SK-N-SH treated with all-trans-retinoic acid at 6 μM for 48 hours (cell line): ENCODE data around the gene PREP.
A peak's percentile ranks its signal among the peaks of the same experiment; 100 is the strongest.

Experiments
- ATAC-seq: fragments of 200-7000 bp; cut with Tn5 transposase; 3 replicates; pipeline ENCODE4 v1.9.1; 2020; ENCODE audit warnings: mild to moderate bottlenecking, moderate library complexity
- ARNTL ChIP-seq: fragments of 450-650 bp; formaldehyde crosslinking; IDR thresholded peaks from 2 replicates; pipeline ENCODE4 v1.5.0; 2020; ENCODE audit warnings: low read depth, mild to moderate bottlenecking, moderate library complexity, borderline replicate concordance
- BACH2 ChIP-seq: fragments of 250-450 bp; sonication (Bioruptor Pico); IDR thresholded peaks from 2 replicates; pipeline ENCODE4 v1.9.0; 2021; ENCODE audit warnings: mild to moderate bottlenecking, borderline replicate concordance
- ESRRG ChIP-seq: fragments of 250-450 bp; sonication (Bioruptor Pico); IDR thresholded peaks from 2 replicates; pipeline ENCODE4 v1.6.1; 2021; ENCODE audit warnings: mild to moderate bottlenecking
- GLIS3 ChIP-seq: fragments of 250-450 bp; sonication (Bioruptor Pico); IDR thresholded peaks from 2 replicates; pipeline ENCODE4 v1.5.0; 2020; ENCODE audit warnings: mild to moderate bottlenecking, moderate library complexity
- ISL1 ChIP-seq: fragments of 250-450 bp; sonication (Bioruptor Pico); IDR thresholded peaks from 2 replicates; pipeline ENCODE4 v2.1.2; 2022; ENCODE audit warnings: mild to moderate bottlenecking, moderate library complexity
- OSR1 ChIP-seq: fragments of 250-450 bp; sonication (Bioruptor Pico); IDR thresholded peaks from 2 replicates; pipeline ENCODE4 v1.8.0; 2022; ENCODE audit warnings: moderate library complexity, mild to moderate bottlenecking, inconsistent platforms
- PPARA ChIP-seq: fragments of 250-450 bp; sonication (Bioruptor Pico); IDR thresholded peaks from 2 replicates; pipeline ENCODE4 v1.5.0; 2020; ENCODE audit warnings: mild to moderate bottlenecking, borderline replicate concordance
- RARB ChIP-seq: fragments of 250-450 bp; sonication (Bioruptor Pico); IDR thresholded peaks from 2 replicates; pipeline ENCODE4 v1.8.0; 2021; ENCODE audit warnings: mild to moderate bottlenecking, moderate library complexity
- SNAI2 ChIP-seq: fragments of 250-450 bp; sonication (Bioruptor Pico); IDR thresholded peaks from 2 replicates; pipeline ENCODE4 v1.5.0; 2020; ENCODE audit warnings: mild to moderate bottlenecking, moderate library complexity
- TCF4 ChIP-seq: fragments of 250-450 bp; sonication (Bioruptor Pico); IDR thresholded peaks from 2 replicates; pipeline ENCODE4 v1.8.0; 2021; ENCODE audit warnings: mild to moderate bottlenecking, moderate library complexity, borderline replicate concordance
- TOX ChIP-seq: fragments of 250-450 bp; sonication (Bioruptor Pico); IDR thresholded peaks from 2 replicates; pipeline ENCODE4 v1.8.0; 2021; ENCODE audit warnings: mild to moderate bottlenecking, moderate library complexity, borderline replicate concordance
- ZC3H10 ChIP-seq: fragments of 250-450 bp; sonication (Bioruptor Pico); IDR thresholded peaks from 2 replicates; pipeline ENCODE4 v1.5.1; 2021; ENCODE audit warnings: mild to moderate bottlenecking, moderate library complexity
- ZFP3 ChIP-seq: fragments of 250-450 bp; sonication (Bioruptor Pico); IDR thresholded peaks from 2 replicates; pipeline ENCODE4 v1.5.0; 2020; ENCODE audit warnings: mild to moderate bottlenecking, moderate library complexity
- ZFP30 ChIP-seq: fragments of 450-650 bp; formaldehyde crosslinking; IDR thresholded peaks from 2 replicates; pipeline ENCODE4 v1.5.0; 2022; ENCODE audit warnings: mild to moderate bottlenecking, moderate library complexity
- ZNF565 ChIP-seq: fragments of 450-650 bp; formaldehyde crosslinking; conservative IDR thresholded peaks from 2 replicates; pipeline ENCODE4 v1.5.0; 2020; ENCODE audit warnings: low read depth, mild to moderate bottlenecking, moderate library complexity
- ZNF70 ChIP-seq: fragments of 450-650 bp; formaldehyde crosslinking; IDR thresholded peaks from 2 replicates; pipeline ENCODE4 v1.5.0; 2020; ENCODE audit warnings: mild to moderate bottlenecking, moderate library complexity
- ZNF8 ChIP-seq: fragments of 450-650 bp; formaldehyde crosslinking; IDR thresholded peaks from 2 replicates; pipeline ENCODE4 v1.5.0; 2020; ENCODE audit warnings: mild to moderate bottlenecking, moderate library complexity
- TF ChIP-seq, protein P1 (sequence below): fragments of 250-450 bp; sonication (Bioruptor Pico); IDR thresholded peaks from 2 replicates; pipeline ENCODE4 v1.5.1; 2021; ENCODE audit warnings: mild to moderate bottlenecking, moderate library complexity
- TF ChIP-seq, protein P2 (sequence below): fragments of 250-450 bp; sonication (Bioruptor Pico); IDR thresholded peaks from 2 replicates; pipeline ENCODE4 v1.8.0; 2020; ENCODE audit warnings: mild to moderate bottlenecking, moderate library complexity, borderline replicate concordance
- TF ChIP-seq, protein P3 (sequence below): fragments of 250-450 bp; sonication (Bioruptor Pico); IDR thresholded peaks from 2 replicates; pipeline ENCODE4 v1.5.1; 2020; ENCODE audit warnings: low read depth, mild to moderate bottlenecking, moderate library complexity
- TF ChIP-seq, protein P4 (sequence below): fragments of 250-450 bp; sonication (Bioruptor Pico); IDR thresholded peaks from 2 replicates; pipeline ENCODE4 v1.5.0; 2020; ENCODE audit warnings: mild to moderate bottlenecking, moderate library complexity

The PREP gene

DNA sequence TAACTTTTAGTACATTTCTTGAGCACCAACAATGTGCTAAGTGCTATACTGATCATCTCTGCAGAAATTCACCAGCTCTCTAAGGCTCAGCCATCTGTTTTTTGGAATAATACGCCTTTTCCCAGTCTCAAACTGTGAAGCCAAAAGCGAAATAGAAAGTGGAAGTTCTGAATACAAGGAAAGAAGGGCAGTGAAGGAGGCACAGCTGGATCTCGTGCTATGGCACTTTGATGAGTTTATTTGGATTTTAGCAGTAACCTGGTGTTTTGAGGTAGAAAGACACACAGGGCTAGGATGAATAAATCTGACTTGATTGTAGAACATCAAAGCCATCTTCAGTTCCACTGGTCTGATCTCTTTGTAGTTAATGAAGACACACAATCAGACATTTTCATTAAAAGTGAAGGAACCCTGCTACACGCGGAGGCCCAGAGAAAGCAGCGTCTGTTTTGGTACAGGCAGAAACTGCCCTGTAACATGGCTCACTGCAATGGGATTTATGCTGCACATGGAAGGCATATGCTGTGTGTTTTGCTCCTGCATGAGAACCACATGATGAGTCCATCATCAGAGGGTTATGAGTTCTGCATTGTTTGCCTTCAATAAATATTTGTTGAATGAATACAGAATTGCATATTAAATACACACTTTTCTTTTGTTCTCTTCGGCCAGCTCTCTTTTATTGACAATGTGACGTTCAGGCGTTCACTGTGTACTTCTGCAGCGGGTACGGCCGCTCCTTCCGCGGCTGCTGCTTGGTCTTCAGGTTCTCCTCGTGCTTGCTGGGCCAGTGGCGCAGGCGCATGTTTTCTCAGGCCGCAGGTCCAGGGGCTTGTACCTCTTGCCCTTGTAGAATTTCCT lies 100.9 kb downstream of the PREP start:
- ATAC-seq, result no peak
- no peak for TF ChIP-seq GLIS3
- no peak for TF ChIP-seq ZFP30 (CRISPR knock-in tag)
- TF ChIP-seq, protein P1, sequence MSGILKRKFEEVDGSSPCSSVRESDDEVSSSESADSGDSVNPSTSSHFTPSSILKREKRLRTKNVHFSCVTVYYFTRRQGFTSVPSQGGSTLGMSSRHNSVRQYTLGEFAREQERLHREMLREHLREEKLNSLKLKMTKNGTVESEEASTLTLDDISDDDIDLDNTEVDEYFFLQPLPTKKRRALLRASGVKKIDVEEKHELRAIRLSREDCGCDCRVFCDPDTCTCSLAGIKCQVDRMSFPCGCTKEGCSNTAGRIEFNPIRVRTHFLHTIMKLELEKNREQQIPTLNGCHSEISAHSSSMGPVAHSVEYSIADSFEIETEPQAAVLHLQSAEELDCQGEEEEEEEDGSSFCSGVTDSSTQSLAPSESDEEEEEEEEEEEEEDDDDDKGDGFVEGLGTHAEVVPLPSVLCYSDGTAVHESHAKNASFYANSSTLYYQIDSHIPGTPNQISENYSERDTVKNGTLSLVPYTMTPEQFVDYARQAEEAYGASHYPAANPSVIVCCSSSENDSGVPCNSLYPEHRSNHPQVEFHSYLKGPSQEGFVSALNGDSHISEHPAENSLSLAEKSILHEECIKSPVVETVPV, result no peak
- no peak for TF ChIP-seq ZNF8 (CRISPR knock-in tag)
- TF ChIP-seq ZC3H10 (CRISPR knock-in tag), result no peak
- no peak for TF ChIP-seq OSR1

DNA sequence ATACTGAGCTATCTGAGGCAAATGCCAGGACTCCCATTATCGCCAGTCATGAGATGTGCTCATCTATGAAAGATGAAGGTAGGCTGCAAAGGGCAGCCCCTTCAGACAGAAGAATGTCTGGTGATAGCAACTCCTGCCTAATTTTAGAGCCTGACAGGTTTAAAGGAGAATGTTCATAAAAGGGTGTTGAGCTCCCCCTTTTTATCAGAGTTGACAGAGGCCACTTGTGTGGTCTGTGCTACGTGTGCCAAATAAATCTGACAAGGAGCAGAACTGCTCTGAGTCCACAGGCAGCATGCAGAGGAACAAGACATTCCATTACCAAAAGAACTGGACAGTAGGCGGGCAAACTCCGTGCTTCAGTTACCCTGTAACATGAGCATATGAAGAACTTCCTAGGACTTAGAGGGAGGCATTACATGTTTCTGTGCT lies 101.8 kb downstream of the PREP start:
- TF ChIP-seq SNAI2 (CRISPR knock-in tag) (peak; percentile 32; the same call in 1 of the 2 replicates), ARNTL (CRISPR knock-in tag) (no peak), GLIS3 (peak; percentile 23; the same call in 1 of the 2 replicates), TOX (CRISPR knock-in tag) (peak; percentile 15; the same call in 1 of the 2 replicates), BACH2 (CRISPR knock-in tag) (no peak), TCF4 (CRISPR knock-in tag) (peak; percentile 62; the same call in 1 of the 2 replicates), ISL1 (CRISPR knock-in tag) (peak; percentile 97), ESRRG (0 out of 2 replicates have a peak, but pooled peaks have one; percentile 18)
- TF ChIP-seq, protein P2, sequence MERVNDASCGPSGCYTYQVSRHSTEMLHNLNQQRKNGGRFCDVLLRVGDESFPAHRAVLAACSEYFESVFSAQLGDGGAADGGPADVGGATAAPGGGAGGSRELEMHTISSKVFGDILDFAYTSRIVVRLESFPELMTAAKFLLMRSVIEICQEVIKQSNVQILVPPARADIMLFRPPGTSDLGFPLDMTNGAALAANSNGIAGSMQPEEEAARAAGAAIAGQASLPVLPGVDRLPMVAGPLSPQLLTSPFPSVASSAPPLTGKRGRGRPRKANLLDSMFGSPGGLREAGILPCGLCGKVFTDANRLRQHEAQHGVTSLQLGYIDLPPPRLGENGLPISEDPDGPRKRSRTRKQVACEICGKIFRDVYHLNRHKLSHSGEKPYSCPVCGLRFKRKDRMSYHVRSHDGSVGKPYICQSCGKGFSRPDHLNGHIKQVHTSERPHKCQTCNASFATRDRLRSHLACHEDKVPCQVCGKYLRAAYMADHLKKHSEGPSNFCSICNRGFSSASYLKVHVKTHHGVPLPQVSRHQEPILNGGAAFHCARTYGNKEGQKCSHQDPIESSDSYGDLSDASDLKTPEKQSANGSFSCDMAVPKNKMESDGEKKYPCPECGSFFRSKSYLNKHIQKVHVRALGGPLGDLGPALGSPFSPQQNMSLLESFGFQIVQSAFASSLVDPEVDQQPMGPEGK (CRISPR knock-in tag), result no peak
- TF ChIP-seq, protein P3, sequence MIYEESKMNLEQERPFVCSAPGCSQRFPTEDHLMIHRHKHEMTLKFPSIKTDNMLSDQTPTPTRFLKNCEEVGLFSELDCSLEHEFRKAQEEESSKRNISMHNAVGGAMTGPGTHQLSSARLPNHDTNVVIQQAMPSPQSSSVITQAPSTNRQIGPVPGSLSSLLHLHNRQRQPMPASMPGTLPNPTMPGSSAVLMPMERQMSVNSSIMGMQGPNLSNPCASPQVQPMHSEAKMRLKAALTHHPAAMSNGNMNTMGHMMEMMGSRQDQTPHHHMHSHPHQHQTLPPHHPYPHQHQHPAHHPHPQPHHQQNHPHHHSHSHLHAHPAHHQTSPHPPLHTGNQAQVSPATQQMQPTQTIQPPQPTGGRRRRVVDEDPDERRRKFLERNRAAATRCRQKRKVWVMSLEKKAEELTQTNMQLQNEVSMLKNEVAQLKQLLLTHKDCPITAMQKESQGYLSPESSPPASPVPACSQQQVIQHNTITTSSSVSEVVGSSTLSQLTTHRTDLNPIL (CRISPR knock-in tag), result 0 out of 2 replicates have a peak, but pooled peaks have one; percentile 53
- TF ChIP-seq, protein P4, sequence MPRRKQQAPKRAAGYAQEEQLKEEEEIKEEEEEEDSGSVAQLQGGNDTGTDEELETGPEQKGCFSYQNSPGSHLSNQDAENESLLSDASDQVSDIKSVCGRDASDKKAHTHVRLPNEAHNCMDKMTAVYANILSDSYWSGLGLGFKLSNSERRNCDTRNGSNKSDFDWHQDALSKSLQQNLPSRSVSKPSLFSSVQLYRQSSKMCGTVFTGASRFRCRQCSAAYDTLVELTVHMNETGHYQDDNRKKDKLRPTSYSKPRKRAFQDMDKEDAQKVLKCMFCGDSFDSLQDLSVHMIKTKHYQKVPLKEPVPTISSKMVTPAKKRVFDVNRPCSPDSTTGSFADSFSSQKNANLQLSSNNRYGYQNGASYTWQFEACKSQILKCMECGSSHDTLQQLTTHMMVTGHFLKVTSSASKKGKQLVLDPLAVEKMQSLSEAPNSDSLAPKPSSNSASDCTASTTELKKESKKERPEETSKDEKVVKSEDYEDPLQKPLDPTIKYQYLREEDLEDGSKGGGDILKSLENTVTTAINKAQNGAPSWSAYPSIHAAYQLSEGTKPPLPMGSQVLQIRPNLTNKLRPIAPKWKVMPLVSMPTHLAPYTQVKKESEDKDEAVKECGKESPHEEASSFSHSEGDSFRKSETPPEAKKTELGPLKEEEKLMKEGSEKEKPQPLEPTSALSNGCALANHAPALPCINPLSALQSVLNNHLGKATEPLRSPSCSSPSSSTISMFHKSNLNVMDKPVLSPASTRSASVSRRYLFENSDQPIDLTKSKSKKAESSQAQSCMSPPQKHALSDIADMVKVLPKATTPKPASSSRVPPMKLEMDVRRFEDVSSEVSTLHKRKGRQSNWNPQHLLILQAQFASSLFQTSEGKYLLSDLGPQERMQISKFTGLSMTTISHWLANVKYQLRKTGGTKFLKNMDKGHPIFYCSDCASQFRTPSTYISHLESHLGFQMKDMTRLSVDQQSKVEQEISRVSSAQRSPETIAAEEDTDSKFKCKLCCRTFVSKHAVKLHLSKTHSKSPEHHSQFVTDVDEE (CRISPR knock-in tag), result peak; percentile 51; the same call in 1 of the 2 replicates
- ATAC-seq, result peak; percentile 93

DNA sequence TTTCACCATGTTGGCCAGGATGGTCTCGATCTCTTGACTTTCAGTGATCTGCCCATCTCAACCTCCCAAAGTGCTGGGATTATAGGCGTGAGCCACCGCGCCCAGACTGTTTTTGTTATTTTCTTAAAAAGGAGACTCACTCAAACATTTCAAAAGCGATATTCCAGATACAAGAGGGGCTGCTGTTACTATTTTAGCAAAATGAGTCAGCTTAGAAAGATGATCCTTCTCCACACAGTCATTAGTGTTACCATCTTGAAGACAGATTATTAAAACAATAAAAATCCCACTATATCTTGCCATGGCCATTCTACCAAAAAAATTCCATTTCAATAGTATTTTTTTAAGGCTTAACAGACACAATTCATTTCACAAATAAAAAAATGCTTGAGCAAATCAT lies 102.8 kb downstream of the PREP start:
- ATAC-seq, result peak; percentile 52
- TF ChIP-seq ISL1 (CRISPR knock-in tag), result 0 out of 2 replicates have a peak, but pooled peaks have one; percentile 6
- peak; percentile 34; the same call in 1 of the 2 replicates for TF ChIP-seq TOX (CRISPR knock-in tag)
- TF ChIP-seq ZNF565, result no peak

DNA sequence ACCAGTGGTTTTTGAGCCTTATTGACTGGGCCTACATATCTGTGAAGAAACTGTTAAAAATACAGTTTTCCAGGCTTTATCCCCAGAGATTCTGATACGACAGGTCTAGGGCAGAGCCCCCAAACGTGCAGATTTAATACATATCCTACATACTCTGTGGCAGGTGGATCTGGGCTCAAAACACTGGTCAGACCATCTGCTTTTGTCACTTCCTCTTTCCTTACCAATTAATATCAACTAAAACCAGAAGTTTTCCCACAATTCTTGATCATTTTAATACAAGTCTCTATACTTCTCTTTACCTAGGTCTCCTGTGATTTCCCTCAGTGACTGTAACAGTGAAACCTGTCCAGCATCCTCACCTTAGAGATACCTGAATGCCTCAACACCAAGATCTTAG lies 108.8 kb downstream of the PREP start:
- no peak for ATAC-seq
- TF ChIP-seq, protein P1, result no peak
- TF ChIP-seq ZFP30 (CRISPR knock-in tag), result no peak
- TF ChIP-seq, protein P4 (CRISPR knock-in tag), result no peak
- no peak for TF ChIP-seq SNAI2 (CRISPR knock-in tag)
- no peak for TF ChIP-seq ISL1 (CRISPR knock-in tag)
- no peak for TF ChIP-seq ZFP3 (CRISPR knock-in tag)
- no peak for TF ChIP-seq PPARA (CRISPR knock-in tag)
- TF ChIP-seq, protein P3 (CRISPR knock-in tag), result no peak
- TF ChIP-seq ARNTL (CRISPR knock-in tag), result no peak
- TF ChIP-seq ZNF70 (CRISPR knock-in tag), result no peak
- TF ChIP-seq OSR1, result no peak
- no peak for TF ChIP-seq RARB (CRISPR knock-in tag)
- no peak for TF ChIP-seq ZC3H10 (CRISPR knock-in tag)
- no peak for TF ChIP-seq BACH2 (CRISPR knock-in tag)
